Lung (tissue), 12 donors: ENCODE data around the gene ALDH1A1. TPM values are rescaled to one million over a fixed set of nuclear protein-coding genes. Genes with fewer than 3 reads are reported as not detected.

Experiments
- ATAC-seq: fragments of 200-7000 bp; cut with Tn5 transposase; one replicate; pipeline ENCODE4 v1.9.1; 2020; ENCODE audit warnings: moderate number of reproducible peaks; ENCODE audit not compliant: insufficient read depth, low FRiP score
- DNase-seq, 3 donors: peaks; one replicate each; pipeline ENCODE4 v3.0.0-alpha.2; 2013 to 2017
- H3K27ac ChIP-seq, 2 donors: one replicate each; pipeline ENCODE4 v1.5.1; 2013; ENCODE audit warnings: mild to moderate bottlenecking in 2 of 2, moderate library complexity in 2 of 2, control low read depth in 1 of 2, inconsistent platforms in 1 of 2, low read depth in 1 of 2, low read length in 1 of 2
- H3K27me3 ChIP-seq, 3 donors: one replicate each; pipeline ENCODE4 v1.5.1; 2013; ENCODE audit warnings: low read length in 2 of 3; ENCODE audit not compliant: control insufficient read depth in 3 of 3, insufficient read depth in 3 of 3
- H3K36me3 ChIP-seq, 4 donors: one replicate each; pipeline ENCODE4 v1.5.1; 2013; ENCODE audit warnings: low read length in 4 of 4, mild to moderate bottlenecking in 1 of 4, moderate library complexity in 1 of 4; ENCODE audit not compliant: control insufficient read depth in 4 of 4, insufficient read depth in 4 of 4
- H3K4me1 ChIP-seq, 5 donors: one replicate each; pipeline ENCODE4 v1.5.1; 2013; ENCODE audit warnings: low read length in 5 of 5, mild to moderate bottlenecking in 2 of 5, moderate library complexity in 1 of 5; ENCODE audit not compliant: control insufficient read depth in 5 of 5, insufficient read depth in 5 of 5
- H3K4me3 ChIP-seq: one replicate; pipeline ENCODE4 v1.5.1; 2013; ENCODE audit warnings: mild to moderate bottlenecking, control low read depth, moderate library complexity
- H3K9ac ChIP-seq, 2 donors: one replicate each; pipeline ENCODE4 v1.5.1; 2013; ENCODE audit warnings: low read length in 2 of 2, control low read depth in 1 of 2; ENCODE audit not compliant: insufficient read depth in 1 of 2
- H3K9me3 ChIP-seq, 4 donors: one replicate each; pipeline ENCODE4 v1.5.1; 2013; ENCODE audit warnings: low read length in 3 of 4, mild to moderate bottlenecking in 1 of 4, moderate library complexity in 1 of 4; ENCODE audit not compliant: control insufficient read depth in 4 of 4, insufficient read depth in 3 of 4
- WGBS, 2 donors: extraction: QIAGEN DNeasy Blood & Tissue Kit; methylation state at CpG; one replicate each; pipeline ENCODE4 v1.1.7; 2013; 5-methylcytosine and 5-hydroxymethylcytosine counted together
- polyA plus RNA-seq, 2 donors: library from polyadenylated mRNA; stranded (reverse); fragments of 200-250 nt; gene quantifications; one replicate each; pipeline ENCODE4 v1.2.1, GENCODE V29; 2013
- total RNA-seq, 2 donors: library from RNA; depleted of rRNA in 1 of 2; stranded (reverse); fragments of >200 nt in 1 of 2; gene quantifications; one replicate each; pipeline ENCODE4 v1.2.1, GENCODE V29; 2014 to 2021
- TF ChIP-seq, protein P1 (sequence below): IDR thresholded peaks from 2 replicates; pipeline ENCODE4 v1.5.1; 2012; ENCODE audit warnings: mild to moderate bottlenecking; ENCODE audit errors: control extremely low read depth, extremely low read depth
- donor health status: control.
- donor health status: control.
- donor health status: Bipolar disorder and iron deficiency.
- donor health status: healthy.
- donor health status: DM: yes; HTN: yes; CAD: no.

The ALDH1A1 gene
- total and polyA plus RNA-seq, 4 donors: 31.9 to 168 (median 131) TPM

DNA sequence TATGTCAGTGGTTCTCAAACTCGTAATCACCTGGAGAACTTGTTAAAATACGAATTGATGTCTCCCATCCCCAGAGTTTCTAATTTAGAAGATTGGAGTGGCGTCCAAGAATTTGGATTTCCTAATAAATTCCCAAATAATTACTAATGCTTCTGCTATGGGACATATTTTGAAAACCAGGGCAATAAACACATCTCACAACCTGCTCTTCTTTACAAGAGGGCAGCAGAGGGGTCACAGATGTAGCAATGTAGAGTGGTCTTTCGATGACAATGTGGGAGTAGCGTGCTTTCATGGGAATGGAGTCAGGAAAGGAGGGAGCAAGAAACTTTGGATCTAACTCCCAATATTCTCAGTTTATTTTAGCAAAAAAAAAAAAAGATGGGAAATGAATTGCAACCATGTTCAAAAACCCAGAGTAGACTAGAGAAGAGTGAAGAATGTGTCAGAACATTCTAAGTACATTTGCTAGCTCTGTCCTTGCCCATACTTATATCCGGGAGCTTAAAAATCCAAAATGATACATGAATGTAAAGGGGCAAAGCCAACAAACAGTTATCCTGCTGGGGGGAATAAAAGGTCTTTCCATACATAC lies 33.8 kb upstream of the ALDH1A1 start:
- Histone ChIP-seq H3K4me3 (no peak overlapping the region), H3K9me3 (no peaks in the 10 kb centered on the region), H3K36me3 (no peaks in the 10 kb centered on the region), H3K27me3 (no peaks in the 10 kb centered on the region), H3K9ac (no peak overlapping the region), H3K27ac (no peak overlapping the region), H3K4me1 (peaks cover 0 to 16% (median 3%) of the 10 kb centered on the region in 5 donors)
- ATAC-seq (no peak), DNase-seq (no peak)
- WGBS, 2 donors: 91 to 97% methylated on average over 6 of the region's 6 CpGs
- TF ChIP-seq, protein P1, sequence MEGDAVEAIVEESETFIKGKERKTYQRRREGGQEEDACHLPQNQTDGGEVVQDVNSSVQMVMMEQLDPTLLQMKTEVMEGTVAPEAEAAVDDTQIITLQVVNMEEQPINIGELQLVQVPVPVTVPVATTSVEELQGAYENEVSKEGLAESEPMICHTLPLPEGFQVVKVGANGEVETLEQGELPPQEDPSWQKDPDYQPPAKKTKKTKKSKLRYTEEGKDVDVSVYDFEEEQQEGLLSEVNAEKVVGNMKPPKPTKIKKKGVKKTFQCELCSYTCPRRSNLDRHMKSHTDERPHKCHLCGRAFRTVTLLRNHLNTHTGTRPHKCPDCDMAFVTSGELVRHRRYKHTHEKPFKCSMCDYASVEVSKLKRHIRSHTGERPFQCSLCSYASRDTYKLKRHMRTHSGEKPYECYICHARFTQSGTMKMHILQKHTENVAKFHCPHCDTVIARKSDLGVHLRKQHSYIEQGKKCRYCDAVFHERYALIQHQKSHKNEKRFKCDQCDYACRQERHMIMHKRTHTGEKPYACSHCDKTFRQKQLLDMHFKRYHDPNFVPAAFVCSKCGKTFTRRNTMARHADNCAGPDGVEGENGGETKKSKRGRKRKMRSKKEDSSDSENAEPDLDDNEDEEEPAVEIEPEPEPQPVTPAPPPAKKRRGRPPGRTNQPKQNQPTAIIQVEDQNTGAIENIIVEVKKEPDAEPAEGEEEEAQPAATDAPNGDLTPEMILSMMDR: no peak

DNA sequence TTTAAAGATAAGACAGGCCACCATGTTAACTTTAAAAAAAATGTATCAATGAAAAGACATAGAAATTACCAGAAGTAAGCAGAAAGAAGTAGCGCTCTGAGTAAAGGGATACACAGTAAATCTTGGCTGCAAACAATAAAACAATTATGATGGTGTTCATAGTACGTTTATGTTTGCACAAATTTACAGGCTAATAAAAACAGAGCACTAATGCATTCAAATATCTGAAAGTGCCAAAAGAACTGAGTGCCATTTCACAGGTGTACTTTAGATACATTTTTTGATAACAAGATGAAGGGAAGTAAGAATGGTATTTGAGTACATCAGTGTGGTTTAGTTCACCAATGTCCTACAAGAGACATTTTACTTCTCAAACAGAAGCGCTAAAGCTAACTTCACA lies 32.9 kb upstream of the ALDH1A1 start:
- Histone ChIP-seq H3K4me1 (peaks cover 0 to 16% (median 3%) of the 10 kb centered on the region in 5 donors), H3K27me3 (no peaks in the 10 kb centered on the region), H3K9me3 (no peaks in the 10 kb centered on the region), H3K36me3 (no peaks in the 10 kb centered on the region), H3K27ac (no peak overlapping the region), H3K4me3 (no peak overlapping the region), H3K9ac (no peak overlapping the region)
- DNase-seq (no peak), ATAC-seq (no peak)
- 76 to 91% methylated on average over 3 of the region's 3 CpGs for WGBS, 2 donors
- TF ChIP-seq, protein P1: no peak

DNA sequence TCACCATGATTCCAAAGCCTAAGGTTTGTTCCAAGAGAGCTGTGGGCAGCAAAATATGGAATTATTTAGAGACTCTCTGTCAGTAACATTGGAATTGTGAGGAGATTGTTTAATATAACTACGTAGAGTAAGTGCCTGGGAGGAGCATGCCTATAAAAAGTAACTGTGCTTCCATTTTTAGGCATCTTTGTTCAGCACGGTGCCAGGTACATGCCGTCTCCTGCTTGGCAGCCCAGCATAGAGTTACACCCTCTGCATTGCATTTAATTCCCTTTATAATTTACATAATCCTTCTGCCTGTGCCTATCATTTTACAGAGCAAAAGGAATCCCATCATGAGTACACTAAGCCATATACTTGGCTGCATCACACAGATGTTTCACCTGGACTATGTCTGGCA lies 32.1 kb upstream of the ALDH1A1 start:
- WGBS, 2 donors: 73 to 85% methylated on average over 3 of the region's 3 CpGs
- Histone ChIP-seq H3K9ac (no peak overlapping the region), H3K36me3 (no peaks in the 10 kb centered on the region), H3K9me3 (no peaks in the 10 kb centered on the region), H3K27me3 (no peaks in the 10 kb centered on the region), H3K4me3 (no peak overlapping the region), H3K4me1 (peaks cover 0 to 16% (median 3%) of the 10 kb centered on the region in 5 donors), H3K27ac (no peak overlapping the region)
- TF ChIP-seq, protein P1: no peak
- no peak for ATAC-seq
- no peak for DNase-seq
